Measurements from ENCODE around the gene ZNF518B. TPM values are rescaled to one million over a fixed set of nuclear protein-coding genes. Genes with fewer than 3 reads are reported as not detected.

ZNF518B gene
- total RNA-seq, 1 experiment from 2014 or later = 33.1 TPM

- in situ Hi-C loops (cut with HindIII; ENCODE audit: low sequenced_read_pairs) = loop anchor here (25.0 kb wide), 1 partner anchor 242 kb away; no protein-coding TSS in a partner anchor
- peak; percentile 63 for DNase-seq (ENCODE audit: low spot score)
These were observed 53.4 kb downstream of the ZNF518B start for GRCh38 chr4:10403633-10404445.

- in situ Hi-C loops (cut with HindIII; ENCODE audit: low sequenced_read_pairs) = no loop called here
These were observed 61.1 kb downstream of the ZNF518B start for GRCh38 chr4:10395971-10396580.

More at GRCh38 chr4:10395971-10396580, 61.1 kb downstream of the ZNF518B start:
- DNase-seq (ENCODE audit: low spot score) = no peak

Other genes with a start within 250 kb of the ZNF518B start
- not detected in 2 replicates for gene CLNK, start 227.3 kb upstream of the ZNF518B start, total RNA-seq (2014; rRNA removed; shearing (Covaris generic))

Data from G401 (cell line).